HUES6 (cell line): Measurements from ENCODE around the gene CNNM4.
A peak's percentile ranks its signal among the peaks of the same experiment; 100 is the strongest.

ENCODE experiments used
- H3K27ac ChIP-seq: 2 replicates; pipeline ENCODE4 v1.7.0; 2013; ENCODE audit warnings: low read depth, mild to moderate bottlenecking, low read length, inconsistent platforms
- H3K27me3 ChIP-seq: 2 replicates; pipeline ENCODE4 v1.6.1; 2013; ENCODE audit warnings: low read length; ENCODE audit not compliant: control insufficient read depth, insufficient read depth
- H3K36me3 ChIP-seq: 2 replicates; pipeline ENCODE4 v1.6.1; 2013; ENCODE audit warnings: low read length; ENCODE audit not compliant: control insufficient read depth, insufficient read depth
- H3K4me1 ChIP-seq: 2 replicates; pipeline ENCODE4 v1.6.1; 2013; ENCODE audit warnings: low read length; ENCODE audit not compliant: control insufficient read depth, insufficient read depth
- H3K4me3 ChIP-seq: 2 replicates; pipeline ENCODE4 v1.5.1; 2013; ENCODE audit warnings: low read depth, low read length
- H3K9ac ChIP-seq: one replicate; pipeline ENCODE4 v1.6.1; 2013; ENCODE audit warnings: mild to moderate bottlenecking, low read length
- H3K9me3 ChIP-seq: 2 replicates; pipeline ENCODE4 v1.6.1; 2013; ENCODE audit warnings: low read depth, low read length; ENCODE audit not compliant: control insufficient read depth, insufficient read depth

Gene CNNM4

GRCh38 chr2:96825057-96825456 lies 64.4 kb downstream of the CNNM4 start:
- H3K9me3 ChIP-seq: no peaks in the 10 kb centered on the region
- no peaks in the 10 kb centered on the region for H3K27me3 ChIP-seq
- H3K36me3 ChIP-seq: peaks cover 79% of the 10 kb centered on the region
- H3K9ac ChIP-seq: no peak overlapping the region
- H3K4me3 ChIP-seq: no peak overlapping the region
- no peak overlapping the region for H3K27ac ChIP-seq
- H3K4me1 ChIP-seq: peaks cover 5% of the 10 kb centered on the region

DNA sequence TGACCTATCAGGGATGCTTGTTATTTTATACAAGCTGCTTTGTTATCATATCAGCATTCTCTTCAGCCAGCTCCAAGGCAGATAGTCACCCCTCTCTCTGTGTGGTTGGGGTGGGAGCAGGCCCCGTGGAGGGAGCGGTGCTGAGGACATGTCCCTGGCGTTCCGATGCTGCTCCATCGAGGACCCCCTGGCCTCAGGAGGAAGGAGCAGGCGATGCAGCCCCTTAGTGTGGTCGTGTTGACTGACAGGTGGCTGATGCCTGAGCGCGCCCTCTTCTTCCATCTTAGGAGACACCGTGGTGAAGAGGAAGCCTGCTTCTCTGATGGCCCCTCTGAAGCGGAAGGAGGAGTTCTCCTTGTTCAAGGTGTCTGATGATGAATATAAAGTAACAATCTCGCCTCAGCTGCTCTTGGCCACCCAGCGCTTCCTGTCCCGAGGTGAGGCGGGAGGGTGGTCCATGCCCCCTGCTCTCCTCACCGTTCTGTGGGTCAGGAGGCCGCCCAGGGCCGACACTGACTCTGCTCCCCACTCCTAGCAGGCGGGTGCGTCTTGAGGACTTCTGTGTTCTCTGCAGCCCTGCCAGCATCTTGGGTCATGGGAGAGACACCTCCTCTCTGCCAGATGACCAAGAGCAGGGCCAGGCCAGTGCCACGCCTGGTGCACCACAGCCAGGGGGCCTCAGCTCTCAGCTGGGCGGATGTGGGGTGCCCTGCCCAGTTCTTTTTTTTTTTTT lies 66.0 kb downstream of the CNNM4 start:
- Histone ChIP-seq H3K4me1 (no peaks in the 10 kb centered on the region), H3K9me3 (no peaks in the 10 kb centered on the region), H3K27me3 (no peaks in the 10 kb centered on the region), H3K36me3 (peaks cover 81% of the 10 kb centered on the region), H3K9ac (no peak overlapping the region), H3K27ac (no peak overlapping the region), H3K4me3 (no peak overlapping the region)

DNA sequence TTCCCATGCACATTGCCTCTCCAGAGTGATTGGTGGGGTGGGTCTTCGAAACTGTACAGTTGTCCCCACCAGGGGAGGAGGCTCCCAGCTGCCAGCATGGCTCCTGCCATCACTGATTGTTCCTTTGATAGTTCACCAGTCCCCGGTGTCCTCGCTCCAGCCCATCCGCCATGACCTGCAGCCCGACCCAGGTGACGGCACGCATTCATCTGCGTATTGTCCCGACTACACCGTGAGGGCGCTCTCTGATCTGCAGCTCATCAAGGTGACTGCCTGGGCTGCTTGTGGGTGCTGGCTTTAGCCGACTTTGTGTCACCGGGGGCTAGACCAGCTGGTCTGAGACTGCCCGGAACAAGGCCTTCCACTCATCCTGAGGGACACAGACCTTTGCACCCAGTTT lies 67.7 kb downstream of the CNNM4 start:
- H3K27me3 ChIP-seq: no peaks in the 10 kb centered on the region
- no peak overlapping the region for H3K9ac ChIP-seq
- no peak overlapping the region for H3K27ac ChIP-seq
- peaks cover 69% of the 10 kb centered on the region for H3K36me3 ChIP-seq
- no peaks in the 10 kb centered on the region for H3K9me3 ChIP-seq
- no peak overlapping the region for H3K4me3 ChIP-seq
- H3K4me1 ChIP-seq: peaks cover 17% of the 10 kb centered on the region

GRCh38 chr2:96828874-96829273 lies 68.2 kb downstream of the CNNM4 start:
- Histone ChIP-seq H3K27me3 (no peaks in the 10 kb centered on the region), H3K9me3 (no peaks in the 10 kb centered on the region), H3K36me3 (peaks cover 66% of the 10 kb centered on the region), H3K4me1 (peaks cover 18% of the 10 kb centered on the region), H3K9ac (no peak overlapping the region), H3K27ac (no peak overlapping the region), H3K4me3 (no peak overlapping the region)

- H3K9me3 ChIP-seq: no peaks in the 10 kb centered on the region
- H3K9ac ChIP-seq: no peak overlapping the region
- H3K27ac ChIP-seq: no peak overlapping the region
- H3K36me3 ChIP-seq: peaks cover 63% of the 10 kb centered on the region
- peaks cover 18% of the 10 kb centered on the region for H3K4me1 ChIP-seq
- no peak overlapping the region for H3K4me3 ChIP-seq
- no peaks in the 10 kb centered on the region for H3K27me3 ChIP-seq
Observed at GRCh38 chr2:96830044-96830562, 69.4 kb downstream of the CNNM4 start.

GRCh38 chr2:96831679-96832078 lies 71.0 kb downstream of the CNNM4 start:
- Histone ChIP-seq H3K4me1 (peaks cover 18% of the 10 kb centered on the region), H3K9me3 (no peaks in the 10 kb centered on the region), H3K4me3 (no peak overlapping the region), H3K9ac (no peak overlapping the region), H3K27me3 (no peaks in the 10 kb centered on the region), H3K27ac (no peak overlapping the region), H3K36me3 (peaks cover 48% of the 10 kb centered on the region)

- Histone ChIP-seq H3K9me3 (no peaks in the 10 kb centered on the region), H3K36me3 (peaks cover 46% of the 10 kb centered on the region), H3K4me1 (peaks cover 20% of the 10 kb centered on the region), H3K9ac (no peak overlapping the region), H3K4me3 (peak overlapping the region; percentile 47), H3K27me3 (no peaks in the 10 kb centered on the region), H3K27ac (no peak overlapping the region)
Observed at GRCh38 chr2:96832408-96832753, 71.7 kb downstream of the CNNM4 start.

DNA sequence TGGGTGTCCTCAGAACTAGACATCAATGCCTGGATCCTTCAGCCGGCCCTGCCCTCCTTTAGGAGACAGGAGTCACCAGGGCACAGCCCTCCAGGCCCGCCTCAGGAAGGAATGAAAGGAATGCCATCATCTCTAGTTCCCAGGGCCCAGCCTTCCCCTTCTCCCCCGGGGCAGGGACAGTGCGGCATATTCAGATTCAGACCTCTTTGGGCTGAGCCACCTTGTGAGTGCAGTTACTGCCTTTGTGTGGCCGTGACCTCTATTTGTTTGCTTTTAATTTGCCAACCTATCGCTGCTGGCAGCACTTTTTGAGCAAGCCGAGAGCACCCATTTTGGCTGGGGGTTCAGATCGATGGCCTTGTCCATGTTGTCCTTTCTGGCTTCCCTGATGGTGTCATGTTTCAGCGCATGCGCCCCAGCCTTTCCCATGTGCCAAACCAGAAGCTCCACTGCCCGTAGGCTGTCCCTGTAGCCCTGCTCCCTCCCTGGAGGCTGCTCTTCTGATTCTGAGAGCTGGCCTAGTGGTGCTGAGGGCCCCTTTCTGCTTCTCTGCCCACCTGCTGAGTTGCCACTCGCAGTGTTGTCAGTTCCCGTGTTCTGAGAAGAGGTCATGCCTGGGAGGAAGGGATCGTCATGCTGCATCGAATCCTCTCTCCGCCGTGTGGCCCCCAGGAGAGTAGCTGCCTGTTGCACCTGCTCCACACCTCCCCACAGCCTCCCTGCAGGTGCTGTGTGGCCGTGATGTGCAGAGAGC lies 72.2 kb downstream of the CNNM4 start:
- Histone ChIP-seq H3K4me3 (peak overlapping the region; percentile 47), H3K27me3 (no peaks in the 10 kb centered on the region), H3K27ac (no peak overlapping the region; the same call in 1 of the 2 replicates), H3K9ac (peak overlapping the region; percentile 44), H3K9me3 (no peaks in the 10 kb centered on the region), H3K4me1 (peaks cover 23% of the 10 kb centered on the region), H3K36me3 (peaks cover 46% of the 10 kb centered on the region)

DNA sequence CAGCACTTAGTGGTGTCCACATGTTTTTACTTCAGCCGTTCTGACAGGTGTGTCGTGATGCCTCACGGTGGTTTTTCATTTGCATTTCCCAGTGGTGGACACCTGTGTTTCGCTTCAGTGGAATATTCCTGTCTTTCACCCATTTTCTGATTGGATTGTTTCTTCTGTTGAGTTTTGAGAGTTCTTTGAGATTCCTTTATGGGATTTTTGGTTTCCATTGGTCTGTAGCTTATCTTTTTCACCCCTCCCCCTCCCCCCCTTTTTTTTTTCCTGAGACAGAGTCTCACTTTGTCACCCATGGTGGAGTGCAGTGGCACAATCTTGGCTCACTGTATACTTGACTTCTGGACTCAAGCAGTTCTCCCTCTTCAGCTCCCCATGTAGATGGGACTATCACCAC lies 75.1 kb downstream of the CNNM4 start:
- H3K4me1 ChIP-seq: peaks cover 29% of the 10 kb centered on the region
- H3K27me3 ChIP-seq: no peaks in the 10 kb centered on the region
- no peak overlapping the region for H3K27ac ChIP-seq
- no peak overlapping the region for H3K4me3 ChIP-seq
- H3K9ac ChIP-seq: no peak overlapping the region
- H3K36me3 ChIP-seq: peaks cover 24% of the 10 kb centered on the region
- H3K9me3 ChIP-seq: no peaks in the 10 kb centered on the region

GRCh38 chr2:96837575-96837974 lies 76.9 kb downstream of the CNNM4 start:
- H3K27me3 ChIP-seq: no peaks in the 10 kb centered on the region
- peaks cover 22% of the 10 kb centered on the region for H3K36me3 ChIP-seq
- peaks cover 23% of the 10 kb centered on the region for H3K4me1 ChIP-seq
- H3K27ac ChIP-seq: no peak overlapping the region
- H3K9ac ChIP-seq: no peak overlapping the region
- no peaks in the 10 kb centered on the region for H3K9me3 ChIP-seq
- H3K4me3 ChIP-seq: no peak overlapping the region
